SHP77 (cell line): ENCODE results near the gene MYLK.
"Not testable (repeated sequence)": the region's sequence is repeated elsewhere in the genome, so short reads cannot be mapped to it uniquely, and the experiment has no call there.

Experiments
- DNase-seq, 2 experiments: peaks; one replicate each; lab custom pipeline; 2025; lab: John Stamatoyannopoulos, UW

MYLK gene

DNA sequence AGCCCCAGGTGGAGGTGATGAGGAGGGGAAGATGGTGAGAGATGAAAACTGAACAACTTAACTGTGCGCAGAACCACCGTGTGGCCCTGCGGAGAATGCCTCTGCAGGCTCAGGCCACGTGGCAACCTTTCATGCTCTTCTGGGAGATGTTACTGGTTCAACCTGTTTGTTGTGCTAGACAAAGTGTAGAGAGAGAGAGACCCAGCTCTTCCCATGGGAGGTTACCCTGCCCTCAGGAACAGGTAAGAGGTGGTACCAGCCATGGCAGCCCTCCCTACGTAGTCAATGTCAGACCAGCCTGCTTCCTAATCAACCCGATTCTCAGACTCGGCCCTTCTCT is 262.3 kb downstream of the MYLK start:
- DNase-seq = no peak

DNA sequence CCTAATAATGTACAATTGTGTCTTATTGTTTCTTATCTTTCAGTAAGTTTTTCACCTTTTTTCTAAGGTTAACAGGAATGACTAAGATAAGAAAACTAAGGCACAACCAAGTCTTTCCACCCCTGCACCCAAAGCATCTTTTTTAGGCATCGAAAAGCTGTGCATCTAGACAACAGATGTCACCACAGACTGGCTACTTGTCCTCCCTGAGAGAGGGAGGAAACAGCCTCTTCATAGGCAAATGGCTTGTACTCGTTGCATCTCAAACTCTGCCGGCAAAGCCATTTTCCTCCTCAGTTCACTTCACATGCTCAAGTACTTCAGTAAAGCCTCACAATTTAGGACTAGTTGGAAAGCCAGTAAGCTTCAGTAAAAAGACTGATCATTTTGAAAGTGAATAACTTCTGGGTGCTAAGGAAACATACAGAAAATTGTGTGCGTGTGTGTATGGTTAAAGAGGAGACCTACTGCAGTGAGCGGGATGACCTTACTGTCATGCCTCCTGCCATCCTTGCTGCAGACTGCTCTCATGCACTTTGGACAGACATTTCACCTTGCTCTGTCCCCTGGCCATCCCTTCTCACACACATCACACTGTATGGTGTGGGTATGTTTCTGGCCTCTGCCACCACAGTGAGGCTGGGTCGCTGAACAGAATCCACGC is 262.8 kb downstream of the MYLK start:
- no peak for DNase-seq

DNA sequence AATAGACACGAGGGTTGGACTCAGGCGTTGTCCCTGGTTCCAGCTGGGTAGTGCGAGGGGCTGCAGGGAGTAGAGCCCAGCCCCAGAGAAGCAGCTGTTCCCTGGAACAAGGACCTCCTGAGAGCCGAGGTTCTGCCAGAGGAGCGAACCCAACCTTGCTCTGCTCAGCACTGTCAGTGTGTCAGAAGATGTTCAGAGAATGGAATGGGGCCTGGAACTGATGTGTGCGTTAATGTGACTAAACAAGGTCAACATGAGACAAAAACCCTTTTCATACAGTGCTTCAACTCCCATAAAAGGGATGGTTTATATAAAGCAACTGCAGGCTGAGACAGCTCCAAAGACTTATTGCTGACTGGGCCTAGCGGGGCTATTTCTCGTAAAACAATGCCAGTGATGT is 263.8 kb downstream of the MYLK start:
- DNase-seq = no peak

DNA sequence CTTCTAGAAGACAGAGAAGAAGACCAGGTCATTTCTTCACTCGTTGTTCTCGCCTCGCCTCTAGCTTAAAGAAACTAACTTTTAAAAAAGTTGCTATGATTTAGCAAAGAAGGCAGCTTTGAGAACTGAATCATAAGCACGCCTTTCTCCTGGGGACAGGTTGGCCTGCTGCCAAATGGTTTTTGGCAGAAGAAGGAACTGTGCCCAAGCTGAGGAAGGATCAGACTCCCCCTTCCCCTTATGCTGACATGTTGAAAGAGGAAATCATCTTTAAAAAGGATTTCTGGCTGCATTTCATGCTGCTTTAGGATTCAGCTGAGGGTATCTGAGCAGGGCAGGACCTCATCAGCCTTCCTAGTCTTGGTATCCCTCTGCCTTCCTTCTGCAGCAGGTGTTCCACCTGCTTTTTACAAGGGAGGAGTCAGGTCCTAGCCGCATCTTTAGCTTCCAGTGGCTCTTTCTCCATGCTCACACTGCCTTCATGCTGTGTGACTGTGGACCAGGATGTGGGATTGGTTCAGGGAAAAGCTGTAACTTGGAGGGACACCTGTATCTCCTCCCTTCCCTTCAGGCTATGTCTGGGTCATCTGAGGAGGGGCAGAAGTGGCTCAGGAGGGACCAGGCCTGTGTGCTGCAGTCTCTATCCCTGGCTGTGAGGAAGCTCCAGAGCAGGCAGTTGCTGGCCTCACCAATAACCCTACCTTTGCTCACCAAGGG is 265.2 kb downstream of the MYLK start:
- DNase-seq = no peak

DNA sequence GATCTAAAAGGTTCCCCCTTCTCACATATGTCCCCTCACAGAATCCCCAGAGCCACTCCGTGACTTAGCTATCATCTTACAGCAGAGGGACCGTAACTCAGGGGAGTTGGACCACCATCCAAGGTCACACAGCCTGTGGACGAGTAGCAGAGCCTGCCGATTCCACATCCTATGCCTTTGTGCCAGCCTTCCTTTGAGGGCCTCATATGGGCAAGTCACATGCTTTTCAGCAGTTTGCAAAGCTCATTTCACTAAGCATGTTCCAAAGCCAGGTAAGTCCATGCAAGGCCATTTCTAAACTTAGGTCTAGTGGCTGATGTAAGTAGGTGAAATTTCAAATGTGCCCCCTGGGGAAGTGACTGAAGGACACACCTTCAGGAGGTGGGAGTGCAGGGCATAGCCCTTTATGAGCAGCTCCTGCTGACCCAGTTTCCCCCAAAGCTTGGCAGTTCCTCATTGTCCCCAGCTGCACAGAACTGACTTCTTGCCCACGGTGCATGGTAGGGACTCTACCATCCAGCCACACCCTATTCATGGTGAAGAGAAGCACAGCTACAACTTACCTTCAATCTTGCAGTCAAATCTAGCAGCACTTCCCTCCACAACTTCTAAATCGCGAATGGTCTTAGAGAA is 265.9 kb downstream of the MYLK start:
- DNase-seq = no peak

DNA sequence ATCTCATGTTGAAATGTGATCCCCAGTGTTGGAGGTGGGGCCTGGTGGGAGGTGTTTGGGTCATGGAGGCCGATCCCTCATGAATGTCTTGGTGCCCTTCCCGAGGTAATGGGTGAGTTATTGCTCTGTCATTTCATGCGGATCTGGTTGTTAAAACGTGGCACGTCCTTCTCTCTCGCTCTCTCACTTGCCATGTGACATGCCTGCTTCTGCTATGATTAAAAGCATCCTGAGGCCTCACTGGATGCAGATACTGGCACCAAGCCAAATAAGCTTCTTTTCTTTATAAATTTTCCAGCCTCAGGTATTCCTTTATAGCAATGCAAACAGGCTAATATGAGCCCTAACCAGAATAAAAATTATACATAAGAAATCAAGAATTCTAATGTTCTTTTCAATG is 267.5 kb downstream of the MYLK start:
- no peak for DNase-seq

DNA sequence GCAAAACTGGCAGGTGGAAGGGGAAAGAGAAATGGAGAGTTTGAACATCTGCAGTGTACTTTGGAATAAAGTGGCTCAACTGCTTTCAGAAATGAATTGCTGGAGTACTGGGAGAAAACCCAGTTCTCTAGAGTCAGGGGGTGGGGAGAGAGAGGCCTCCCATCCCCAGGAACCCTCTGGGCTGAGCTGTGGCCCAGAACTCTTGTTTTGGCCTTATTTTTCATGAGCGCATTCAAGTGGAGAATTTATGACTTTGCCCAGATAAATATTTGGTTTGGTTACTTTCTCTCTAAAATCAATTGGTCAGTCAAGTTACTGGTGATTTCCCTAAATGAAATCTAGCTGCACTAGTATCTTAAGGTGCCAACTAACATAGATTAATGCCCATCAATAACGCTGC is 270.6 kb downstream of the MYLK start:
- DNase-seq = no peak

DNA sequence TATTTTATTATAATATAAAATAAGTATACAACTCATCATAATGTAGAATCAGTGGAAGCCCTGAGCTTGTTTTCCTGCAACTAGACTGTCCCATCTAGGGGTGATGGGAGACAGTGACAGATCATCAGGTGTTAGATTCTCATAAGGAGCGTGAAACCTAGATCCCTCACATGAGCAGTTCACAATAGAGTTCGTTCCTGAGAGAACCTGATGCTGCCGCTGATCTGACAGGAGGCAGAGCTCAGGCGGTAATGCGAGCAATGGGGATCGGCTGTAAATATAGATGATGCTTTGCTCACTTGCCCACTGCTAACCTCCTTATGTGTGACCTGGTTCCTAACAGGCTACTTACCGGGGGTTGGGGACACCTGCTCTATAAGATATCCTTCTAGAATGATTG is 272.5 kb downstream of the MYLK start:
- not testable (repeated sequence) for DNase-seq

DNA sequence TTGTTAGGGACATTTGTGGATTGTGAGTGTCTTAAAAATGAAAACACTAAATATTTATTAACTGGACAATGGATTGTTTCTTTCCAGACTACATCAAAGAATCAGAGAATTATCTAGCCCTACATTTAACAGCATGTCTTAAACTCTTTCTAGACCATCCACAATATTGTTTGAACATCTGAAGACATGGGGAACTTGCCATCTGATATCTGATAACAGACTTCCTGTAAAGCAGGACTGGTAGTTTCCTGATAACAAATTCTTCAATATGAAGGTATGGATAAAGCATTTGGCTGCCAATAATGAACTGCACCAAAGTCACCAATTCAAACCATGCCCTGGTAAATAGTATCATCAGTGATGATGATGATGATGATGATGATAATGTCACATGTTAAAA is 273.1 kb downstream of the MYLK start:
- no peak for DNase-seq

DNA sequence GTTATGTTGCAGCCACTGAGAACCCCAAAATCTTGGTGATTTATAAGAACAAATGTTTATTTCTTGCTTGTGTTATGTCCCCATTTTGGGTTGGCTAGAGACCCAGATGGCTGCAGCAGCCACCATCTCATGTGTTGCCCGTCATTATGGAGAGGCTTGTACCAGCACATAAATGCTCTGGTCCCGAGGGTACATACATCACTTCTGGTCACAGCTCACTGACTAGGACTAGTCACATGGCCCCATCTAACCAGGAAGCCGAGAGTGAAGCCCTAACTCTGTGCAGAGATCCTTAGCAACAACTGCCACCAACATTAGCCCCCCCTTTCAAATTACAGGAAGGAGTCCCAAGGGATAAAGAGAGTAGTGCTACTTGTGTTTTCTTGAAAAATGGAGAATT is 273.8 kb downstream of the MYLK start:
- DNase-seq = no peak

DNA sequence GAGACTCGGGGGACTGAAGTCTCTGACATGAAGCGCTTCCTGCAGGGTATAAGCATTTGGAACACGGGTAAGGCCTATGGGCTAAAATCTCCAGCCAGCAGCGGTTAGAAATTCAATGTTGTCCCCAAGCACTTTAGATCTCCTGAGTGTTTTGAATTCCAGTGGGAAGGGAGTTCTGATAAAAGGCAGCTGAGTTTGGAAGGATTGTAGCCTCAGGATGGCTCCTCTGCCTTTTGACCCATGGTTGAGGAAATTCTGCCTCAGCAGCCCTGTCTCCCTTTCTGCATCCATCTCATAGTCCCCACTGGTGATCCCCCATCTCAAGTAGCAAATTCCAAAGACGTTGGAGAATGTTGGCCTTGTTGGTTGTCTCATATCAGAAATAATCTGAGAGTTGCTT is 275.1 kb downstream of the MYLK start:
- no peak for DNase-seq

DNA sequence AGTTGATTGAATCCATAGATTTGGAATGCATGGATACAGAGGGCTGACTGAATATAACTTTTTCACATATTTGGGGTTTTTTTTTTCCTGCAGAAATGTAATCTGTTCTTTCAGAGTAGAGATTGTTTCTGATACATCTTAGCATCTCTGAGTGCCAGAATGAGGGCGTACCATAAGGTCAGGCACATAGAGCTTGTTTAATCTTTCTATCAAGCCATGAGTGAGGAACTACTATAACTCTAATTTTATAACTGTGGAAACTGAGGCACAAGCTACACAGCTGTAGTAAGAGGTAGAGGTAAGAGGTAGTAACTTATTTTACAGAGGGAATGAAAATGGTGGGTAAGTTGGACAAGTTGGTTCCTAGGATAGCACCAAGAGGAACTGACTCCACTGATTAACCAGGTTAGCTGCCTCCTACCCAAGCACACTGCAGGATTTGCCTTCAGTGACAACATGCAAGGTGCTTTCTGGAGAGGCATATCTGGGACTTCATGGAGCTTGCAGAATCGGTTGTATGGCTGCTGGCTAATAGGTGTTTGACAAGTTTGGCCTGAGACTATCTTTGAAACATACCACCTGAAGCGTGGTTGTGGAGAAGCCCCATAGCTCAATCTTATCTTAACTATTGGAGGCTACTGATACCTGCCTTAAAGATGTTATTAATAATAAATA is 275.7 kb downstream of the MYLK start:
- DNase-seq = no peak

DNA sequence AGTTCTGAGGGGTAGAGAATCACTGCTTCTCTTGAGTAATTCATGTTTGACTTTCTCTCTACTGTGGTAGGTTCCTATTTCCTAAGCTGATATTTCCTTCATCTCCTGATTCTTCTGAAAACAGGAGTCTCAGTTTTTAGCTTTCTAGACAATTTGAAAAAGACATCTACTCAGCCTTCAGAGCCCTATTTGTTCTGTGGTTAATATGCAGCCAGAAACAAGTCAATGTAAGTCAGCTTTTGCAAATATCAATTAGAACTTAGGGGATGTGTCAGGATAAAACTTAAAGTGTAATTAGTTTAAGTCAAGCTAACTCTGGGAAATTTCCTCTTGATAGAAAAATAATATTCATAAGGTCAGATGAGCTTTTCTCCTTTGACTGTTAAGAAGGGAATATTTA is 277.6 kb downstream of the MYLK start:
- no peak for DNase-seq

DNA sequence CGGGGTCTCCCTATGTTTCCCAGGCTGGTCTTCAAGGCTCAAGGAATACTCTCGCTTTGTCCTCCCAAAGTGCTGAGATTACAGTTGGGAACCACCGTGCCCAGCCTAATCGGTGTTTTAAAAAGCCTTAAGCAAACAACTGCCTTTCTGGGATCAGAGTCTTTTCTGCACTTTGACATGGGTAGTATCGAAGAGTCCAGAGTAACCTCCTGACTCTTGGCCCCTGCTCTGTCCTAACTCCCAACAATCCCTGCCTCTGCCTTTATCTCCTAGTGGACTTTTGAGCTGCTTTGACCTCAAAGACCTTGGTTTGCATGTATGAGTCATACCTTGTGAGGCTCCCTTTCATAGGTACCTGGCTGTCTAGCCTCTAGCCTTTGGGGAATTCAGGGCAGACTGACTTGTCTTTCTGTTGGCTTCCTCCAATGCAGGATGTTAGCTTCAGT is 278.3 kb downstream of the MYLK start:
- no peak for DNase-seq

DNA sequence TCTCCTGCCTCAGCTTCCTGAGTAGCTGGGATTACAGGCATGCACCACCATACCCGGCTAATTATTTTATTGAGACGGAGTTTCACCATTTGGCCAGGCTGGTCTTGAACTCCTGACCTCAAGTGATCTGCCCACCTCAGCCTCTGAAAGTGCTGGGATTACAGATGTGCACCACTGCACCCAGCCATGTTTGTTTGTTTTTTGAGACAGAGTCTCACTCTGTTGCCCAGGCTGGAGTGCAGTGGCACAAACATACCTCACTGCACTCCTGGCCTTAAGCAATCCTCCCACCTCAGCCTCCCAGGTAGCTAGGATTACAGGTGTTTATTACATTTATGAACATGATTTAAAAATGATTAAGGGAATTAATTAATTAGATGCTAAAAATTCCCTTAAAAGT is 281.0 kb downstream of the MYLK start:
- not testable (repeated sequence) for DNase-seq

DNA sequence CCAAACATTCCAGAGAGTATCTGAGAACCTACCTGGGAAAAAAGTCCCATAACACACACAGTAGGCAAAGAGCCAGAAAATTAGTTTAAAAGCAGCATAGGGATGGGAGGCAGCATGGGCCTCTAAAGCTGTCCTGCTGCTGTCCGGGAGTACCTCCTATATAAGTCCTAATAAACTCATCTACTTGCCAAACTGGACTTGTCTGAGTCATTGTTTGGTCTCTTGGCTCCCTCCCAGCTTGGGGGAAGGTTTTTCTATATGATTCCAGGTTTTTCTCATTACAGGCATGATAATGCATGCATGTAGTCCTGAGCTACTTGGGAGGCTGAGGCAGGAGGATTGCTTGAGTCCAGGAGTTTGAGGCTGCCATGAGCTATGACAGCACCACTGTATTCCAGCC is 281.8 kb downstream of the MYLK start:
- peak in 1 of 2 experiments; percentile 0 for DNase-seq

DNA sequence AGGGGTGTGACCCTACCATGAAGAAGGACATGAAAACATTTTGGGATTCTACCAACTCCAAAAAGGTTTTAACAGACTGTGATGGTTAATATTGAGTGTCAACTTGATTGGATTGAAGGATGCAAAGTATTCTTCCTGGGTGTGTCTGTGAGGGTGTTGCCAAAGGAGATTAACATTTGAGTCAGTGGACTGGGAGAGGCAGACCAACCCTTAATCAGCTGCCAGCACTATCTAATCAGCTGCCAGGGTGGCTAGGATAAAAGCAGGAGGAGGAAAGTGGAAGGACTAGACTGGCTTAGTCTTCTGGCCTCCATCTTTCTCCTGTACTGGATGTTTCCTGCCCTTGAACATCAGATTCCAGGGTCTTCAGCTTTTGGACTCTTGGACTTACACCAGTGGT is 283.3 kb downstream of the MYLK start:
- DNase-seq = not testable (repeated sequence)

DNA sequence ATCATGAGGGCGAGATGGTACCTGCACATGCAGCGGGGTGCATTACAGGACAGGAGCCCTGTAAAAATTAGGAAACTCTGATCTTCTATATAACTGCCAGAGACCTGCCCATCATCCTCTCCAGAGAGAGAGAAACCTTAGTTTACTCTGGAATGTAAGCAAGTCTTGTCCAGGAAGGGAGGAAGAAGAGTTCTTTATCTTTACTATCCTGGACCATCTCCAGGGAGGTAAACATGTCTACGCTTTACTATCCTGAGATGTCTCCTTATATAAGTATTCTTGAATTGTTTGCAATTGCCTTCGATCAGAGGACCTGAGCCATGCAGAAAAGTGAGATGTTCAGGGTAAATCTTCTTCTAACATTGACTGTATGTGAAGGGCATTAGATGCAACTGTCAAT is 286.6 kb downstream of the MYLK start:
- no peak for DNase-seq

DNA sequence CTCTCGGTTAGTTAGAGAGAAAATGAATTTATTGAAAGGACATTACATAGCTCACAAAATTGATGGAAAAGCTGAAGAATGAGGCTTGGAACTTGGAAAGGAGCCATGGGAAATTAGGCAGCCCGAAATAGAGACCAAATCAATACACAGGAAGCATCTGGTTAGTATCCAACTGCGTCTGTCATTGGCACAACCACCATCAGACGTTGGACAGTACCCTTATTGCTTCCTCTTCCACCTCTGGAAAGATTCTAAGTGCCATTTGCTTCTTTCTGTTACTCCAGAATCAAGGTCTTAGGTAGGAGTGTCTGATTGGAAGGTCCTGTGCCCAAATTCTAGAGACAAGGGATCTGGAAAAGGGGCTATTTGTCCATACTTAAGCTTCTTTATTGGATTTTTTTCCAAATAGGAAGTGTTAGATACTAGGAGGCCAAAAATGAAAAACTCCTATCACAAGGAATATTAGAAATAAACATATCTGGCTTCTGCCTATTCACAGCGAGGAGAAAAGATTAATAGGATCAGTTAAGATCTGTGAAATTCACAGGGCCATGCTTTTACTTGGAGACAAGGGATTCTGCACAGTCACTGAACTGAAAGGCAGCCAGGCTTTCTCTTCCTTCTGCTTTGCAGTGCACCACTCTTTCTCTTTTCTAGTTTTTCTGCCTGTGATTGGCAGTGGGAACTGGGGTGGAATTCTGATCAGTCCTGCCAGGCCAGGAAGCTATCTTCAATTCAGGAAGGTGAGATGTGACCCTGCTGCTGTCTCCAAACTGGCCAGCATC is 288.5 kb downstream of the MYLK start:
- DNase-seq = no peak

DNA sequence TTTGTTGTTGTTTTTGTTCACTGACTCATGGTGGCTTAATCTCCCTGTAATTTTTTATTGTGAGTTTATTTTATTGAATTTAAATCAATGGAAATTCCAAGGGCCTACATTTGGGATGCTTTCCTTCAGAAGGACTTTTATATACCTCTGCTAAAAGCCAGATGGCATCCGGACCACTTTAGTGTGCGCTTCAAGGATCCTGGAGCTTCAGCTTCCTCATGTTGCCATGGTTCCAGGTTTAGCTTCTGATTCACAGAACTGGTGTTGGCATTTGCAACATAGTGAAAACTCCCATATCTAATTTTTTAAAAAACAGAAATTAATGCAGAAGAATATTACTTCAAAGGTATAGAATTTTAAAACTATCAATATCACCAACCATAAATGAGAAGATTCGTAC is 290.8 kb downstream of the MYLK start:
- DNase-seq = no peak

DNA sequence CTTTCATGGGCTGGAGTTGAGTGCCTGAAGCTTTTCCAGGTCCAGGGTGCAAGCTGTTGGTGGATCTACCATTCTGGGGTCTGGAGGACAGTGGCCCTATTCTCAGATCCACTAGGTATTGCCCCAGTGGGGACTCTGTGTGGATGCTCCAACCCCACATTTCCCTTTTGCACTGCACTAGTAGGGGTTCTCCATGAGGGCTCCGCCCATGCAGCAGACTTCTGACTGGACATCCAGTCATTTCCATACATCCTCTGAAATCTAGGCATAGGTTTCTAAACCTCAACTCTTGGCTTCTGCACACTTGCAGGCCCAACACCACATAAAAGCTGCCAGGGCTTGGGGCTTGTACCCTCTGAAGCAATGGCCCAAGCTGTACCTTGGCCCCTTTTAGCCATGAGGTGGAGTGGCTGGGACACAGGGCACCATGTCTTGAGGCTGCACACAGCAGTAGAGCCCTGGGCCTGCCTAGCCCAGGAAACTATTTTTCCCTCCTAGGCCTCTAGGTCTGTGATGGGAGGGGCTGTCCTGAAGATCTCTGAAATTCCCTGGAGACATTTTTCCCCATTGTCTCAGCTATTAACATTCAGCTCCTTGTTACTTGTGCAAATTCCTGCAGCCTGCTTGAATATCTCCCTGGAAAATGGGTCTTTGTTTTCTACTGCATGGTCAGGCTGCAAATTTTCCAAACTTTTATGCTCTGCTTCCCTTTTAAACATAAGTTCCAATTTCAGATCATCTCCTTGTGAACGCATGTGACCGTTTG is 293.3 kb downstream of the MYLK start:
- DNase-seq = no peak
